Uterus (tissue), 2 donors: ENCODE results near the gene ROPN1B.

Experiments used
- CTCF ChIP-seq, 4 experiments: fragments of 200-600 bp in 2 of 4; fragments of 450-650 bp in 2 of 4; sonication (generic) in 2 of 4; IDR thresholded peaks; one replicate each; pipeline ENCODE4 v1.5.1; 2016 to 2019; ENCODE audit warnings: antibody characterized with exemption in 4 of 4, mild to moderate bottlenecking in 2 of 4, moderate library complexity in 1 of 4
- POLR2A ChIP-seq, 2 donors: fragments of 450-650 bp; IDR thresholded peaks; one replicate each; pipeline ENCODE4 v1.6.1; 2016; ENCODE audit warnings: antibody characterized with exemption in 2 of 2, mild to moderate bottlenecking in 1 of 2, moderate library complexity in 1 of 2

DNA sequence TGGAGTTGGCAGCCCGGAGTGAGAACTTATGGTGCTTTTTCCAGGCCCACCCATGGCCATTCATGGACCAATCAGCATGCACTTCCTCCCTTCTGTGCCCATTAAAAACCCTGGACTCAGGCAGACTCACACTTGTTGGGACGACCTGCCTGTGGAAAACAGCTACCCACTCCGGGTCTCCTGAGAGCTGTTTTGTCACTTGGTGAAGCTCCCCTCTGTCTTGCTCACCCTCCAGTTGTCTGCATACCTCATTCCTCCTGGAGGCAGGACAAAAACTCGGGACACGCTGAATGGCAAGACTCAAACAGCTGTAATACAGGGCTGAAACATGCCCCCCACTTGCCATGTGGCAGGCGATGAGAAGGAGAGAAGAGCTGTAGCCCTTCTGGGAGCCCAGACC lies 35.2 kb downstream of the ROPN1B start:
- TF ChIP-seq CTCF (IDR thresholded peaks at IDR 0.05) (no peak), POLR2A (IDR thresholded peaks at IDR 0.05) (no peak)
